ENCODE results near the gene GPHN. TPM values are rescaled to one million over a fixed set of nuclear protein-coding genes. Genes with fewer than 3 reads are reported as not detected.

The GPHN gene
- total RNA-seq, 1 donor from 2014 or later = 17.4 TPM

DNA sequence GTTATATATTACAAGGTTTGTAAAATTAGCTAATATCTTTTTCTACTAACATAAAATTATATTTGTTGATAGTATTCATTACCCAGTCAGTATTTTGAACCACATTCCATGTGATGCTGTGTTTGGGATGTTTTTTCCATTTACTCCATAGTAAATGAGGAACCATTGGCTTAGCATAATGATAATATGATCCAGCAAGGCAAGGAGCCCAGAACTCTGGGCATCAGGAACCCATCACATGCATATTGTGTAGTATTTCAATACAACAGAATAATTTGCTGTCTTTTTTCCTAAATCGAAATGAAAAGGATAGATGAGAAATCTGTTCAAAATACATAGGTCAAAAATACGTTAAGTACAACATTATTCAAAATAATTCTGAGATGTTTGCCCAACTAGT lies 632.6 kb downstream of the GPHN start:
- intact Hi-C loops (cut with micrococcal nuclease) = no loop called here

DNA sequence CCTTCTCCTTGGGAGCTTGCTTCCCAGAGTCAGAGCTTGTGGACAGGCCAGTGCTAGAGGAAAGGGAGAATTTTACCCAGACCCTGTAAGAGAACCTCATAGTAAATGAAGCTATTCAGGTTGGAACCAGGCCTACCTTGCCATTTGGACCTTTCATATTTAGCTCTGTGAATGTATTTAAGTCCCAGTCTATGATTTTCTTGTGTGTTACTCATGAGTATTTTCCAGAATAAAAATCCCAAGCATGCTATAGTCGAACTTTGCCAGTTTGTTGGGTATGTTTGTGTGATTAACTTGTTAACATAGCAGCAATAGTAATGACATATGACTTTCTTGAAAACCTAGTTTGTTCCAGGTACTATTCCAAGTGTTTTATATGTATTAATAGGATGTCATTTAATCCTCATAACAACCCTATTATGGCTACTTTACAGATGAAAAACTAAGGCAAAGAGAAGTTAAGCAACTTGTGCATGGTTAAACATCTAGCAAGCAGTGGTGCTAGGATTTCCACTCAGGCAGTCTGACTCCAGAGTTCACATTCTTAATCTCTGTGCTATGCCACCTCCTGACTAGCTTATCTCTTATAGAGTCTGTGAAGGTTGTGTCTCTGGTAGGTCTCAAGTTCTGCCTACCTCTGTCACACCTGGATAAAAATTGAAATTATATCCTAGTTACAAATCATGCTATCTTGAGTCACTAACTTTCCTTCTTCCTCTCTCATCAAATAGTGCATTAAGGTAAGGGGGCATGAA lies 633.4 kb downstream of the GPHN start:
- intact Hi-C loops (cut with micrococcal nuclease) = no loop called here

DNA sequence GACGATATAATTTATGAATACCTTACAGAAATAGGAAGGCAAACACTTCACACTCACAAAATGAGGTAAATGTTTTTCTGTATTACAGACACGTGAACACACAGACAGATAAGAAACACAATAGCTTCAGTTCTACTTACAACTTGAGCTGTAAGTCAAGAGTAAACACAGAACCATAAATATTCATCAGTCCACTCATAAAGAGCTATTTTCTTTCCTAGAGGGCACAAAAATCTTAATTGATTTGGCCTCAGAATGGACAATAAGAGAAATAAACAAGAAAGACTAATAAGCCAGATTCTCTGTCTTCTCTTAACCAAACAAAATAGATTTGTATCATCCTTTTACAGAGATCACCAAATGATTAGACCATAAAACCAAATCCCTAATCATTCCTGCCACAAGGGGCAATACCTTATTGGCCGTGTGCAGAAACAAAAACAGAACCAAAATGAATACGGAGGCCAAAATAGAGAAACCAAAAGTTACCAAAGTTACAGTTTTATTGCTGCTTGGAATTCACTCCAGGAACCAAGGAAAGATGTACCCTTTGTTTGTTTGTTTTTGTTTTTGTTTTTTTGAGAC lies 643.2 kb downstream of the GPHN start:
- intact Hi-C loops (cut with micrococcal nuclease) = no loop called here

DNA sequence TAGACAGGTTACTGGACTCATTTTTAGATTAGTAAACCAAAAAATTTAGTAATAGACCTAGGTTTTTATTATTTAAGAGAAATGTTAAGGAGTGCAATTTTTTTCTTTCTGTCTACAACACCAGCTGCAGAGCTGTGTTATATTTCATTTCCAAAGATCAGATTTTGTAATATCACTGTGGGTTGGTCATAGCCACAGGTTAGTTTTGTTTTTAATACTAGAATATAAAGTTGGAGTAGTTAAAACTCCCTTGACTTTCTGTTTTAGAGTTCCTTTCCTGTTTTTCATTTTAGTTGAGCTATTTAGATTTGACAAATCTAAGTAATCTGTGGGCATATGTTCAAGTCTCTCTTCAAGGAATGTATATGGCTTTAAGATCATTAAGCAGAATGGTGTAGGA lies 650.6 kb downstream of the GPHN start:
- intact Hi-C loops (cut with micrococcal nuclease) = no loop called here

DNA sequence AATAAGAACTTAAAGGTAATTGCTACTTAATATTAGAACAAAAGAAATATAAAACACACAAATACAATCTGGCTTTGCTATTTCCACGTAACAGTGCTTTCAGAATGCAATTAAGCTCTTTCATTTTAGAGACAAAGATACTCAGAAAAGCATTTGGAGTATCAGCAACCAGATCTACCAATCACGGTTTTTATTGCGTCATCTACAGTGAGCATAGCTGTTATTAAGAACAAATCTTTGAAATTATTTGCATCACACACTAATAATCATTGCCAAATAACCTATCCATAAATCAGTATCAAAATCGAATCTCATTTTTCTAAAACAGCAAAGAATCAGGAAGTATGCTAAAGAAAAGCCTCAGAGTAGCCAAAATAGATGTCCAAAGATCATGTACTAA lies 654.4 kb downstream of the GPHN start:
- intact Hi-C loops (cut with micrococcal nuclease) = no loop called here

DNA sequence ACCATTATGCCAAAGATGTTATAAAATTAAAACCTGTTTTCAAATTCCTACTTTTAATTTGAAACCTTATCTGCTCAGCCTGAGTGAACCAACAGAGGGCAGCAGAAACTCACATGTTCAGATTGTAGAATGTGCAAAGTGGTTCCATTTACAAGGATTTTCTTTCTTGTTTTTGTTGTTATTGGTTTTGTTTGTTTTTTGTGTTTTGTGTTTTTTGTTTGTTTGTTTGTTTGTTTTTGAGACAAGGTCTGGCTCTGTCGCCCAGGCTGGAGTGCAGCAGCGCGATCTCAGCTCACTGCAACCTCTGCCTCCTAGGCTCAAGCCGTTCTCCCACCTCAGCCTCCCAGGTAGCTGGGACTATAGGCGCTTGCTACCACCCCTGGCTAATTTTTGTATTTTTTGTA lies 658.5 kb downstream of the GPHN start:
- intact Hi-C loops (cut with micrococcal nuclease) = loop anchor here (1.0 kb wide), 2 partner anchors 120 to 194 kb away; partner anchors contain the start of gene EIF2S1

DNA sequence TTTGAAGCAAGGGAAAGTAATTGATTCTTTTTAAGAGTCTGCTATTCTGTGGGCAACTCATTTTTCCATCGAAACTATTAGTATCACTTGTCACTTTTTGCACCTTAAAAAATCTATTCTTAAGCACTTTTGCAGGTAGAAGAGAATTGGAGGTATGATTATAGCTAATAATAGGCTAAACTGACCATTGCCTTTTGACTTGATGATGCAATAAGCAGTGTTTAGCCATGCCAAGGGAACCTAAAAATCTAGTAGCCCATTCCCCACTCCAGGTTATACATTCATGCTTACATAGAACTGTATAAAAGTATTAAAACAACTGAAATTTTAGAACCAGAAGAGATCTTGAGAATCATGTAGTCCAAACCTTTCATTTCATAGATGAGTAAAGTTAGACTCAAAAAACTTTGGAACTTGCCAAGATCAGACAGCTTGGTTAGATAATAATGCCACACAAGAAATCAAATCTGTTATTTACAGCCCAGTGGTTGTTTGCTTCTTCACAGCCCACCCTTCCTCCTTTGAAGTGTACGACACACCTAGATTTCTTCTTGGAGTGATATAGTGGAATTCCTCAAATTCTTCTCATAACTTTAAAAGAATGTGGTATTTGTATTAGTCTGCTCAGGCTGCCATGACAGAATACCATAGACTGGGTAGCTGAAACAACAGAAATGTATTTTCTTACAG lies 659.6 kb downstream of the GPHN start:
- intact Hi-C loops (cut with micrococcal nuclease) = no loop called here

DNA sequence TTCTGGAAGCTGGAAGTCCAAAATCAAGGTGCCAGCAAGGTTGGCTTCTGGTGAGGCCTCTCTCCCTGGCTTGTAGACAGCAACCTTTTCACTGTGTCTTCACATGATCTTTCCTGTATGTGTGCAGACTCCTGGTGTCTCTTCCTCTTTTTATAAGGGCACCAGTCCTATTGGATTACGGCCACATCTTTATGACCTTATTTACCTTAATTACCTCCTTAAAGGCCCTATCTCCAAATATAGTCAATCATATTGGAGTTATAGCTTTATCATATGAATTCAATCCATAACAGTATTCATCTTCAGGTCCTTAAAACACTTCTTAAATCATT lies 660.1 kb downstream of the GPHN start:
- intact Hi-C loops (cut with micrococcal nuclease) = no loop called here

DNA sequence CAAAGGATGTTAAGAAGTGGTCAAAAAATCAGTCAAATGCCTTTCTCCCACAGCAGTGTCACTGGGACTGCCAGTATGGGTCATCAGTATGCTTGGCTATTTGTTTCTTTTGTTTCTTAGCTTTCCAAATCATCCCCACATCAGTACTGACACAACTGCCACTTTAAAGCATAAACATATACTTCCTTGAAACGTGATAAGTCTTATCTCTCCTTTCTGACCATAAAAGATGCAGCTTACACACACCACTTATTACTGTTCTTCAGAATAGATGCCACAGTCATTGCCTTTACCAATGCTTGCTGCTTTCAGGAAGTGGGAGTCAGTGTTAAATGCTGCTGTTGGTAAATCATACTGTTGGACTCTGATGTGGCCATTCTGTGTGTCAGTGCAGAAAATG lies 662.7 kb downstream of the GPHN start:
- intact Hi-C loops (cut with micrococcal nuclease) = no loop called here

DNA sequence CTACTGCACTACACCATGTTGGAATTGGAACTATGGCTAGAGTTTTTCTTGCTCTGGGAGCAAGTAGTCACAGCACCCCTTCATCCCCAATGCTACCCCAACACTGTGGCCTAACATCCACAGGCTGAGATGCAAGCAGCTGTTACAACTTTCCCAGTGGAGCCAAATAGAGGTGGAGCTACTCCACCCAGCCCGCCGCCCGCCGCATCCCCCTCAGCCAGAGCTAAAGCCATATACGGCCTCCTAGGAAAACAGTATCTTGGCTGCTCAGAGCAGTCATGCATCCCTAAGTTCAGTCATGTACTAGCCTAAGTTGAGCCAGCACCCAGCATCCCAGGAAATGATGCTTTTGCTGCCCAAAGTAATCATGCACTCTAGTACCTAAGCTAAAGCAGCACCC lies 664.1 kb downstream of the GPHN start:
- intact Hi-C loops (cut with micrococcal nuclease) = no loop called here

DNA sequence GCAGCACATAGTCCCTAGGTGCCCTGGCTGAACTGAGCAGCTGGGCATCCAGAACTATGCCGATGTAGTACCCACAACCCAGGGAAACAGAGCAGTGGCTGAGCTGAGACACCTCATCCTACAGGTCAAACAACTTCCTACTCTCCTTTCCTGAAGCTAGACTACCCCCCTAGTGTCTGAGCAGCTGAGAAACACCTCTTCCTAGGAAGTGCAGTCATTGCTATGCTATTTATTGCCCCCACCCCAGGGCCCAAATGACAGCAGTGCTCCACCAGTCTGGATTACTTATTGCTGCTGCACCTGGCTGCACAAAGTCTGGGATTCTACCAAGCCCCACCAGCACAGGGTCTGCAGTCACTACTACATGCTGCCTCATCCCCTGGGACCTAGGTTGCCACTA lies 664.6 kb downstream of the GPHN start:
- intact Hi-C loops (cut with micrococcal nuclease) = no loop called here

DNA sequence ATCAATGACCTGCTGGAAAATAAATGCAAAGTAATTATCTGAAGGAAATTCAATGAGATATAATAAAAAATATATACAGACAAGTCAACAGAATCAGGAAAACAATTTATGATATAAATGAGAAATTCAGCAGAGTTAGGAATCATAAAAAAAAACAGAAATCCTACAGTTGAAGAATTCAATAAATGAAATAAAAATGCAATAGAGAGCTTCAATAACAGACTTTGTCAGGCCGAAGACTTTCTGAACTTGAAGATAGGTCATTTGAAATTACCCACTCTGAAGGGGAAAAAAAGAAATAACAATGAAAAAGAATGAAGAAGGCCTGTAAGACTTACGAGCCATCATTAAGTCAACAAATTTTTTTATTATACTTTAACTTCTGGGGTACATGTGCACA lies 665.8 kb downstream of the GPHN start:
- intact Hi-C loops (cut with micrococcal nuclease) = no loop called here

DNA sequence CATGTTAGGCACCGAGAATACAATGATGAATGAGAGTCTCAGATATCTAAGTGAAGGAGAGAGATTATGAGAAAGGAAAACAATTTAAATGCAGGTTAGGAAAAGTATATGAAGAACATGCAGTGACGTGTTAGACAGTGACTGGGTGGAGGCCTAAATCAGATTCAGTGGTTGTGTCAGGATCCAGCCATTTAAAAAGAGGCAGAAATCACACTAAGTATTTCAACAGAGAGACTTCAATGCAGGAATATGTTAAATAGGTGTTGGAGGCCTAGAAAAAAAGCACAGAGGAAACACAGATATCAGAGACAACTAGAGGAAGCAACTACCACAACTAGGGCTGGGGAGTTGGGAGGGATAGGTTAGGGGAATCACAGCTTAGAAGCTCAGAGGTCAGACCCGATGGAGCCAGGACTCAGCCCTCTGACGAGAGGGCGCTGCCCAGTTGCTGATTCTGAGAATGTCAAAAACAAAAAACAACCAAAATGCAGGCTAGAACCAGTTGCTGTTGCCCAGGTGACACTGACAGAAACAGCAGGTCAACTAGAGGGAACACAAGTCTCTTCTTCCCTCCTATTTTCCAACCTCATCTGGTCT lies 678.3 kb downstream of the GPHN start:
- intact Hi-C loops (cut with micrococcal nuclease) = loop anchor here (5.0 kb wide), 1 partner anchor 56 kb away; the partner anchor contains the start of gene PALS1

DNA sequence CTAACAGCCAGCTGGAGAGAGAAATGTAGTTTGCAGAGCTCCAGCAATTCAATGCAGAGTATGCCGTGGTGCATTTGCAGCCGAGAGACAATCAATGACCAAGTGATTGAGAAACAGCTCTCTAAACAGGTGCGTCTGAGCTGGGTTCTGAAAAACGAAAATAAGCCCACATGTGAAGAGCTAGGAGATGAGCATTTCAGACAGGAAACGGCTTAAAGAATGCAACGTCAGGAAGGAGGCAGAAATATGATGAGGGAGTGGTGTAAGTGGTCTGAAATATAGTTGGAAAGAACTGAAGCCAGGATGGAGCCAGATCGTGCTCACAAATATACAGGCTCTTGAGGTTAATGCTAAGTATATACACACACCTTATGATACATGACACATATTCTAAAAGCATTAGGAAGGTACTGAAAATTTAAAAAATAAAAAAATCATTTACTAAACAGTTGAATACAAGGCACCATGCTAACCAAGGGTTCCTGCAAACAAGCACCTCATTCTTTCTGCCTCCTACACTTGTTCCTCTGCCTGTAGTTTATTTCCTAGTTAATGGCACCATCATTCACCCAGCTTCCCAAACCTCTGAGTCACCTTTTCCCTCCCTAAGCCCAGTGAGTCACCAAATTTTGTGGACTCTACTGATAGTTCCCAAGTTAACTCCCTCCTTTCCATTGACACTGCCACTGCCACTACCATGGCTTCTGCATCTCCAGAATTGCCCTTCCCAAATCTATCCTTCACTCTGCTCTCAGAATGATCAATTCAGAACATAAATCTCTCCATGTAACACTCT lies 679.0 kb downstream of the GPHN start:
- intact Hi-C loops (cut with micrococcal nuclease) = loop anchor here (5.0 kb wide), 1 partner anchor 55 kb away; the partner anchor contains the start of gene PALS1

DNA sequence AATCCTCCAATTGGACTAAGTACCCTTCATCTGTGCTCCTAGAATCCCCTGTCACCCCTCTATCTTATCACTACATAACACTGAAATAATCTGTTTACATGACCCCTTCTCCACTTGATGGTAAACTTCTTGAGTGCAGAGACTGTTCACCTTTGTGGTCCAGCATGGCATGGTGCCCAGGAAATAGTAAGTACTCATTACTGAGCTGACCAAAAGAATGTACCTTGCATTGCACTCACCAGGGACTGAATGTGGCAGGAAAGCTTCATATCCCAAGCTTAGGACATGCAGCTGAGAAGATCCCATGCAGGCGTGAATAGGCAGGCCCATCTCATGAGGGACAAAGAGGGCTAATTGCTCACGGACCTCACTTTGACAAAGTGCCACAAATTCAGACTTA lies 679.9 kb downstream of the GPHN start:
- intact Hi-C loops (cut with micrococcal nuclease) = loop anchor here (5.0 kb wide), 1 partner anchor 54 kb away; the partner anchor contains the start of gene PALS1

DNA sequence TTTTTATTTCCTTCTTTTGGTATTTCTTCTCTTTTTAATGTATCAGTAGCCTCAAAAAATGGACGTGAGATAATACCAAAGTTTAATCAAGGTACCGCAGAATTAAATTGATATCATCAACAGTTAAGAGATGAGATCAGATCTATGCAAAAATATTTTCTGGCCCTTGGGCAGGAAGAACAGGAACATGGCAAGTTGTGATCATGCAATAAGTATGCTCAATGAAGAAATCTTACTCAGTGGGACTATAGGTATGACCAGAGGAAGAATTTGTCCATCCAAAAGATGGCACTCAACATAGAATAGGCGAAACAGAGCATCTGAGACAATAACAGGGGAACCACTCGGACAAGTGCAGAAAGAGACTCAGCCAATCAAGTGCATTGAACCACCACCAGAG lies 680.4 kb downstream of the GPHN start:
- intact Hi-C loops (cut with micrococcal nuclease) = loop anchor here (5.0 kb wide), 1 partner anchor 54 kb away; the partner anchor contains the start of gene PALS1

DNA sequence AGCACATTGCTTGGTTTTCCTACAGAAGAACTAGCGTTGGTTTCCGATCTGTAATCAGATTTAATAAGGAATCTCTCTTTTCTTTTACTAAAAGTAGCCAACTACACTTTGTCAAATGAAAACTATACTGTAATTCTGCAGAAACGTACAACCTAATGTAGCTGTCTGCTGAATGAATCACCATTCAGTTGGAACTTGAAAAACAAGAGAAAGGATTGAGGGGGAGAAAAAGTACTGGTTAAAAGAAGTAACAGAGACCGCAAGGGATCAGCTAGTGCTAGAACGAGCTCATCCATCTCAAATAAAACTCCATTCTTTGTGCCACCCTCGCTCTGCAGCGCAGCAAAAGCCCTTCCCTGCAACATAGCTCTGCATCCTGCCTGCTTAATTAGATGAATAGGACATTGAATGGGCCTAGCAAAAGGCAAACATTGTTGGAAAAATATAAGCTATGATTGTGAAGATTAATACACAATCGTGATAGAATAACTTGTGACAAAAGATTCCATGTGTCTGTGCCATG lies 683.9 kb downstream of the GPHN start:
- intact Hi-C loops (cut with micrococcal nuclease) = no loop called here

DNA sequence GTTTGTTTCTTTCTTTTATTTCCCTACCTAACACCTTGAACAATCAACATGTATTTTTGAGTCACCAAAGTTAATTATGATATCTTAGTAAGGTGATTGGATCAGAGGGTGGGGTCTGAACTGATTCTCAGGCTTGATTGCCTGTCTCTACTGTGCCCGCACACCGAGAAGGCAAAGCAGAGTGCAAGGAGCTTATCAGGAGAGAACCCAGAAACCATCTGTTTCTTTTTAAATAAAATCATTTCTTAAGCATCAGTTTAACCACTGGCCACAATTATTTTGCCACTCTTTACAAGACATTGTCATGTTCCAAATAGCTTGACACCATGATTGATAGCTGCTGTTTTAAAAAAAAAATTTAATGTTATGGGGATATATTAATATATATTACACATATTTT lies 684.4 kb downstream of the GPHN start:
- intact Hi-C loops (cut with micrococcal nuclease) = no loop called here

DNA sequence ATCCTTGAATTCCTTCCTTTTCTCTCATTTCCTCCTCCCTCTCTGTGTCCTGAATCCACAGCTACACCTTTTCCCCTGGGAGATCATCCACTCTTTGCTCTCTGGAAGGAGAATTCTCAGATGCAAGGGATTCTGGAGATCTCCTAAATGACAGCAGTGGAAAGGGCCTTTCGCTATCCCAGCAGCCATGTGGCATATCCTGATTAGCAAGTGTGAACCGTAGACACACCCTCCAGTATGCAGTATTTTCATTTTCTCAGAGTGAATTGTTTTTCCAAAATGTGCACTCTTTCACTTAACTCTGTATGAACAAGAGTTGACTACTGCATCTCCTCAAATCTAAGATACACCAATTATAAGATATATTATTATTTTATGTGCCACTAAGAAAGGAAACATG lies 687.3 kb downstream of the GPHN start:
- intact Hi-C loops (cut with micrococcal nuclease) = no loop called here

DNA sequence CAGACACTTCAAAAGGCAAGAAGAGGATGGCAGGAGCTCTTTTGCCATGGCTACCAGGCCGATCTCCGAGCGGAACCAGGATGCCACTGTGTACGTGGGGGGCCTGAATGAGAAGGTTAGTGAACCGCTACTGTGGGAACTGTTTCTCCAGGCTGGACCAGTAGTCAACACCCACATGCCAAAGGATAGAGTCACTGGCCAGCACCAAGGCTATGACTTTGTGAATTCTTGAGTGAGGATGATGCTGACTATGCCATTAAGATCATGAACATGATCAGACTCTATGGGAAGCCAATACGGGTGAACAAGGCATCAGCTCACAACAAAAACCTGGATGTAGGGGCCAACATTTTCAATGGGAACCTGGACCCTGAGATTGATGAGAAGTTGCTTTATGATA lies 691.1 kb downstream of the GPHN start:
- intact Hi-C loops (cut with micrococcal nuclease) = no loop called here

DNA sequence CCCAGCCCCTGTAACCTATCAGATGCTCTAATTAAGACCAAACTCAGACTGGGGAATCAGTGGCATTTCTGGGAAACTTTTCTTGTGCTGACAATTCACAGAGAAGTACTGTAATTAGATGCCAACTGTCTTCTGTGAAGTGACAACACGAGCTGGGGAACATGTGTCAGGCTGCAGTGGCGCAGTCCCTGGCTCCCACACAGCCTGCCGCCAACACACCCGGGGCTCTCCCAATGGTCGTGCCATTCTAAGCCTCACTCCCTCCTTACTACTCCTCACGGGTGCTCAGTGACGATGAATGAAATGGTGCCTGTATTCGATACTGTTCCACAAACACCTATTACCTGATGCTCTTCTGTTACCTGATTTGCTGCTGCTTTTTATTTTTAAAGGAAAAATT lies 699.9 kb downstream of the GPHN start:
- intact Hi-C loops (cut with micrococcal nuclease) = no loop called here
